ENCODE measurements around the gene ZNF320.
"Not testable (repeated sequence)": the region's sequence is repeated elsewhere in the genome, so short reads cannot be mapped to it uniquely, and the experiment has no call there.

ZNF320 gene

DNA sequence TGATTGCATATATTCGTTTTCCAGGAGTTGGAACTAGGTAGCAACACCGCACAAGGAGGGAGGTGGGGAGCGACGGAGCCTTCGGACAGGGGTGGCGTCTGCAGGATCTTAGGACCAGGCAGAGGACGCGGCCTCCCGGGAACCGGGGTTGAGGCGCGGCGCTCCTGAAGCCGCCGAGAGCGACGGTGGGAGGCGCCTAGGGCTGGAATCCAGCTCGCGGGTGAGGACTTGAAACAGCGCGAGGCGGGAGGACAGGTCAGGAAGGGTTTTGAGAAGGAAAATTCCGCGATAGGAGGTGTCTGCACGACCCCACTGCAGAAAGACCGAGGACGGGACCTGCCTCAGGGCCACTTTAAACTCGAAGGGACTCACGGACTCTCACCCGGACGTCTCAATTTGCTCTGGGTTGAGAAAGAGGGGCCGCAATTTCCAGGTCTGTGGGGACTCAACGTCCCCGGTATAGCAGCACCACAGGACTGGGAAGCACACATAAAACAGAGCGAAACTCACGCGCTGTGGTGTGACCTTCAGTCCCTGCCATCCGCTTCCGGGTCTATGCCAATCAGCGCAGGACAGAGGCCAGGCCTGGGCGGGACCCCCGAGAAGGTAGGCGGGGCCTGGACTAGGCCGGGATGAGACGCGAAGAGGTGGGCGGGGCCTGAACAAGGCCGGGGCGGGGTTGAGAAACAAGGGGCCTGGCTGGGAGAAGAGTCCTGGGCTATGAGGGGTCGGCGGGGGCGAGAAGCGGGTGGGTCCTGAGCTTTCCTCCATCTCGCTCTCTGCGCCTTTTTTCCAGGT, at the start of gene ZNF320:
Gene ZNF320, minus strand, starts transcription at position 498 of the 798 bp plus-strand sequence. CDS start 7,380 bp downstream, outside the sequence.
- peak within 1 kb of the TSS; percentile 89 for H3K9ac ChIP-seq (ENCODE audit: low read length)
- H3K4me3 ChIP-seq (ENCODE audit: low read depth, low read length) = peak within 1 kb of the TSS; percentile 89
- H3K36me3 ChIP-seq (ENCODE audit: control insufficient read depth, insufficient read depth, low read length) = peaks cover 19% of the 10 kb centered on the region

GRCh38 chr19:52946322-52947310, 49.2 kb upstream of the ZNF320 start:
- Histone ChIP-seq H3K27ac (ENCODE audit: low read depth, low read length) (no peak overlapping the region), H3K36me3 (ENCODE audit: control insufficient read depth, insufficient read depth, low read length) (peaks cover 31% of the 10 kb centered on the region), H3K4me3 (ENCODE audit: low read depth, low read length) (peak overlapping the region; percentile 56), H3K4me1 (ENCODE audit: control insufficient read depth, insufficient read depth, low read length) (peaks cover 28% of the 10 kb centered on the region), H3K27me3 (ENCODE audit: control insufficient read depth, insufficient read depth, low read length) (no peaks in the 10 kb centered on the region), H3K9me3 (ENCODE audit: control insufficient read depth, insufficient read depth, low read depth, low read length) (peaks cover 40% of the 10 kb centered on the region), H3K9ac (ENCODE audit: low read length) (no peak overlapping the region)

More for the DNA sequence above, at the start of gene ZNF320:
- H3K9me3 ChIP-seq (ENCODE audit: control insufficient read depth, insufficient read depth, low read depth, low read length) = no peaks in the 10 kb centered on the region
- peaks cover 9% of the 10 kb centered on the region; the same call in 1 of the 2 replicates for H3K4me1 ChIP-seq (ENCODE audit: control insufficient read depth, insufficient read depth, low read length)
- peak within 1 kb of the TSS; percentile 85 for H3K27ac ChIP-seq (ENCODE audit: low read depth, low read length)
- H3K27me3 ChIP-seq (ENCODE audit: control insufficient read depth, insufficient read depth, low read length) = no peaks in the 10 kb centered on the region

GRCh38 chr19:52945652-52946321, 48.4 kb upstream of the ZNF320 start:
- Histone ChIP-seq H3K9me3 (ENCODE audit: control insufficient read depth, insufficient read depth, low read depth, low read length) (peaks cover 33% of the 10 kb centered on the region), H3K4me3 (ENCODE audit: low read depth, low read length) (peak overlapping the region; percentile 56)

GRCh38 chr19:52944703-52945493, 47.5 kb upstream of the ZNF320 start:
- Histone ChIP-seq H3K4me1 (ENCODE audit: control insufficient read depth, insufficient read depth, low read length) (peaks cover 28% of the 10 kb centered on the region), H3K9me3 (ENCODE audit: control insufficient read depth, insufficient read depth, low read depth, low read length) (peaks cover 24% of the 10 kb centered on the region), H3K27ac (ENCODE audit: low read depth, low read length) (peak overlapping the region; percentile 92; the same call in 1 of the 2 replicates), H3K36me3 (ENCODE audit: control insufficient read depth, insufficient read depth, low read length) (peaks cover 13% of the 10 kb centered on the region)
- H3K9ac ChIP-seq (ENCODE audit: low read length); H3K27me3 ChIP-seq (ENCODE audit: control insufficient read depth, insufficient read depth, low read length); H3K4me3 ChIP-seq (ENCODE audit: low read depth, low read length): not testable (repeated sequence)

More at GRCh38 chr19:52945652-52946321, 48.4 kb upstream of the ZNF320 start:
- H3K4me1 ChIP-seq (ENCODE audit: control insufficient read depth, insufficient read depth, low read length) = peaks cover 28% of the 10 kb centered on the region
- no peaks in the 10 kb centered on the region for H3K27me3 ChIP-seq (ENCODE audit: control insufficient read depth, insufficient read depth, low read length)
- H3K36me3 ChIP-seq (ENCODE audit: control insufficient read depth, insufficient read depth, low read length) = peaks cover 22% of the 10 kb centered on the region
- H3K9ac ChIP-seq (ENCODE audit: low read length) = no peak overlapping the region
- 0 out of 2 replicates have a peak overlapping the region, but pooled peaks have one; percentile 92 for H3K27ac ChIP-seq (ENCODE audit: low read depth, low read length)

- H3K36me3 ChIP-seq (ENCODE audit: control insufficient read depth, insufficient read depth, low read length) = peaks cover 5% of the 10 kb centered on the region
- H3K4me1 ChIP-seq (ENCODE audit: control insufficient read depth, insufficient read depth, low read length) = peaks cover 28% of the 10 kb centered on the region
- no peak overlapping the region for H3K4me3 ChIP-seq (ENCODE audit: low read depth, low read length)
- peak overlapping the region; percentile 92 for H3K27ac ChIP-seq (ENCODE audit: low read depth, low read length)
- peak overlapping the region; percentile 55 for H3K9ac ChIP-seq (ENCODE audit: low read length)
- no peaks in the 10 kb centered on the region for H3K27me3 ChIP-seq (ENCODE audit: control insufficient read depth, insufficient read depth, low read length)
- peaks cover 16% of the 10 kb centered on the region for H3K9me3 ChIP-seq (ENCODE audit: control insufficient read depth, insufficient read depth, low read depth, low read length)
Measured at GRCh38 chr19:52943884-52944643, 46.6 kb upstream of the ZNF320 start.

DNA sequence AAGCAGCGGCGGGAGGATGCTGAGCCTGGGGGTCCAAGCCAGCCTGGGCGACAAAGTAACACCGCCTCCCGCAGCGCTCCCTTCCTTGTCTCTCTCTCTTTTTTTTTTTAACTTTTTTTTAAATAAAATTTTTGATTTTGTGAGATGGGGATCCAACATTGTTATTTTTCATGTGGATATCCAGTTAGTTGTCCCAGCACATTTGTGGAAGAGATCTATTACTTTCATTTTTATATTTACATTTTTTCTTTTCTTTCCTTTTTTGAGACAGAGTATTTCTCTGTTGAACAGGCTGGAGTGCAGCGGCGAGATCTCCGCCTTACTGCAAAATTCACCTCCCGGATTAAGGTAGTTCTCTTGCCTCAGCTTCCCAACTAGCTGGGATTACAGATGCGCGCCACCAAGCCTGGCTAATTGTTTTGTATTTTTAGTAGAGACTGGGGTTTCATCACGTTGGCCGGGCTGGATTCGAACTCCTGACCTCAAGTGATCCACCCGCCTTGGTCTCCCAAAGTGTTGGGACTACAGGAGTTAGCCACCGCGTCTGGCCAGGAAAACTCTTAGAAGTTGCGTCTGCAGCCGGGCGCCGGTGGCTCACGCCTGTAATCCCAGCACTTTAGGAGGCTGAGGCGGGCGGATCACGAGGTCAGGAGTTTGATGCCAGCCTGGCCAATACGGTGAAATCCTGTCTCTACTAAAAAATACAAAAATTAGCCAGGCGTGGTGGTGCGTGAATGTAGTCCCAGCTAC, 45.9 kb upstream of the ZNF320 start:
- peak overlapping the region; percentile 89 for H3K9ac ChIP-seq (ENCODE audit: low read length)
- H3K9me3 ChIP-seq (ENCODE audit: control insufficient read depth, insufficient read depth, low read depth, low read length) = peaks cover 11% of the 10 kb centered on the region
- peaks cover 28% of the 10 kb centered on the region for H3K4me1 ChIP-seq (ENCODE audit: control insufficient read depth, insufficient read depth, low read length)
- H3K36me3 ChIP-seq (ENCODE audit: control insufficient read depth, insufficient read depth, low read length) = peaks cover 2% of the 10 kb centered on the region; the same call in 1 of the 2 replicates
- no peaks in the 10 kb centered on the region for H3K27me3 ChIP-seq (ENCODE audit: control insufficient read depth, insufficient read depth, low read length)
- peak overlapping the region; percentile 92; the same call in 1 of the 2 replicates for H3K27ac ChIP-seq (ENCODE audit: low read depth, low read length)
- H3K4me3 ChIP-seq (ENCODE audit: low read depth, low read length) = peak overlapping the region; percentile 82

DNA sequence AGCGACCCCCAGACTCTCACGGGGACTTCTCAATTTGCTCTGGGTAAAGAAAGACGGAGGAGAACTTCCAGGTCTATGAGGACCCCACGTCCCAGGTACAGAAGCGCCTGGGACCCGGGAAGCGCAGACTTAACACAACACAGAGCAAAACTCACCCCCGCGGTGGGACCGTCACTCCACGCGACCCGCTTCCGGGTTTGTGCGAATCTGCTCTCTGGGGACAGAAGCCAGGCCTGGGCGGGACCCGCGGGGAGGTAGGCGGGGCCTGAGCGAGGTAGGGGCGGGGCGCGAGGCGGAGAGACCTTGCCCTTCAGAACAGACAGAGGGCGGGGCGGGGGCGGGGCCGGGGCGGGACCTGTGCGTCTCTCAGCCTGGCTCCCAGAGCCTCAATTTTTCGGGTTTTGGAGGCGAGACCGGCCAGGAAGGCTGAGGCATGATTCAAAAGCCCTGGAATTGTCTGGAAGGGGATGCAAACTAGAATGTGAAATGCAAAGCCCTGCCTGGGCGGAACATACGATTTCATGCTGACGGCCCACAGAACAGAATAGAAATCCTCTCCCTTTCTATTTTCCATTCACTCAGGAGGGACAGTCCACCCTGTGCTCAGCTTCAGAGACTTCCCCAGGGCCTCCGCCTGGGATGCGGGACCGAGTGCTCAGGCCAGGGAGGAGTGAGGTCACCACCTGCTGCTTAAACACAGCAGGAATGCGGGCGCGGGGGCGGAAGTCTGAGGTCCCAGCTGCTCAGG, 45.1 kb upstream of the ZNF320 start:
- H3K4me3 ChIP-seq (ENCODE audit: low read depth, low read length) = peak overlapping the region; percentile 82
- peaks cover 6% of the 10 kb centered on the region; the same call in 1 of the 2 replicates for H3K9me3 ChIP-seq (ENCODE audit: control insufficient read depth, insufficient read depth, low read depth, low read length)
- H3K4me1 ChIP-seq (ENCODE audit: control insufficient read depth, insufficient read depth, low read length) = peaks cover 28% of the 10 kb centered on the region
- H3K9ac ChIP-seq (ENCODE audit: low read length) = peak overlapping the region; percentile 89
- H3K27me3 ChIP-seq (ENCODE audit: control insufficient read depth, insufficient read depth, low read length) = no peaks in the 10 kb centered on the region
- H3K27ac ChIP-seq (ENCODE audit: low read depth, low read length) = peak overlapping the region; percentile 92; the same call in 1 of the 2 replicates
- 0 out of 2 replicates have a peak, but pooled peaks cover under 1% of the 10 kb centered on the region for H3K36me3 ChIP-seq (ENCODE audit: control insufficient read depth, insufficient read depth, low read length)

- Histone ChIP-seq H3K36me3 (ENCODE audit: control insufficient read depth, insufficient read depth, low read length) (peaks cover 6% of the 10 kb centered on the region), H3K4me3 (ENCODE audit: low read depth, low read length) (peak overlapping the region; percentile 82), H3K27ac (ENCODE audit: low read depth, low read length) (peak overlapping the region; percentile 76; the same call in 1 of the 2 replicates), H3K9ac (ENCODE audit: low read length) (peak overlapping the region; percentile 85), H3K4me1 (ENCODE audit: control insufficient read depth, insufficient read depth, low read length) (peaks cover 28% of the 10 kb centered on the region), H3K9me3 (ENCODE audit: control insufficient read depth, insufficient read depth, low read depth, low read length) (peaks cover 3% of the 10 kb centered on the region; the same call in 1 of the 2 replicates), H3K27me3 (ENCODE audit: control insufficient read depth, insufficient read depth, low read length) (no peaks in the 10 kb centered on the region)
Measured at GRCh38 chr19:52941941-52942385, 44.5 kb upstream of the ZNF320 start.

All from HUES6 (cell line).